ENCODE measurements around the gene CARD10. TPM values are rescaled to one million over a fixed set of nuclear protein-coding genes. Genes with fewer than 3 reads are reported as not detected.
A peak's percentile ranks its signal among the peaks of the same experiment; 100 is the strongest.

CARD10 gene
- total and polyA plus RNA-seq, 4 donors = 7.8 to 14.0 (median 8.4) TPM

DNA sequence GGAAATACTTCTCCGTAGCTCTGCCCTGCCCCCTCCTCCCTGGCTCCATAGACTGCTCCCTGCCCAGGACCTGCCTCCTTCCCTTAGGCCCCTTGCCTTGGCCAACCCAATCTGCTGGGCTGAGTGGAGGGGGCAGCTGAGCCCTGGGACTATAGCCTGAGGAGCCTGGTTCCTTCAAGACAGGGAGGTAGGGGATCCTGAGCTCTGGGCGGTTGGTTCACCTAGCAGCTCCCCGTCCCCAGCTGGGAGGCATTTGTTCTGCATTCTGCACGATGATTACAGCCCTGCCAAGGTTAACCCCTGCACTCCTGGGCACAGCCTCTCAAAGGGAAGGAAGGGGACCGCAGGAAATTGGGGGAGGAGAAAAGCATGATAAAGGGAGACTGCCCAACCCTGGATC is 37.5 kb upstream of the CARD10 start:
- Histone ChIP-seq H3K9ac (ENCODE audit: low read depth in 1 of 2, low read length in 2 of 2) (no peak overlapping the region), H3K36me3 (ENCODE audit: control insufficient read depth in 4 of 4, insufficient read depth in 3 of 4, low read depth in 1 of 4, low read length in 3 of 4) (no peaks in the 10 kb centered on the region), H3K27ac (ENCODE audit: low read depth in 1 of 2, low read length in 2 of 2) (peak overlapping the region in 1 of 2 donors; percentile 96), H3K4me1 (ENCODE audit: control insufficient read depth in 4 of 4, insufficient read depth in 4 of 4, low read length in 3 of 4) (peaks cover 17 to 36% (median 24%) of the 10 kb centered on the region in 4 donors), H3K9me3 (ENCODE audit: control insufficient read depth in 4 of 4, low read length in 3 of 4) (no peaks in the 10 kb centered on the region), H3K27me3 (ENCODE audit: control insufficient read depth in 4 of 4, insufficient read depth in 4 of 4, low read length in 3 of 4) (no peaks in the 10 kb centered on the region), H3K4me3 (ENCODE audit: low read depth in 1 of 3, low read length in 3 of 3) (no peak overlapping the region)
- DNase-seq (ENCODE audit: low spot score) = no peak
- TF ChIP-seq GABPA (IDR thresholded peaks at IDR 0.05 in 1 of 2, conservative IDR thresholded peaks at IDR 0.05 in 1 of 2) (no peak), SP1 (IDR thresholded peaks at IDR 0.05) (no peak), YY1 (IDR thresholded peaks at IDR 0.05) (no peak), EGR1 (IDR thresholded peaks at IDR 0.05; ENCODE audit: low read depth in 2 of 2) (no peak), NR2F2 (IDR thresholded peaks at IDR 0.05) (no peak), HNF4G (IDR thresholded peaks at IDR 0.05) (no peak), HNF4A (conservative IDR thresholded peaks at IDR 0.05) (no peak), RXRA (IDR thresholded peaks at IDR 0.05) (no peak), JUND (IDR thresholded peaks at IDR 0.05) (no peak), FOXA2 (IDR thresholded peaks at IDR 0.05) (no peak), TAF1 (conservative IDR thresholded peaks at IDR 0.05) (no peak), RAD21 (IDR thresholded peaks at IDR 0.05) (no peak), FOXA1 (IDR thresholded peaks at IDR 0.05) (no peak)
- TF ChIP-seq, protein P1, sequence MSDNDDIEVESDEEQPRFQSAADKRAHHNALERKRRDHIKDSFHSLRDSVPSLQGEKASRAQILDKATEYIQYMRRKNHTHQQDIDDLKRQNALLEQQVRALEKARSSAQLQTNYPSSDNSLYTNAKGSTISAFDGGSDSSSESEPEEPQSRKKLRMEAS (IDR thresholded peaks at IDR 0.05) = no peak
- TF ChIP-seq, protein P2, sequence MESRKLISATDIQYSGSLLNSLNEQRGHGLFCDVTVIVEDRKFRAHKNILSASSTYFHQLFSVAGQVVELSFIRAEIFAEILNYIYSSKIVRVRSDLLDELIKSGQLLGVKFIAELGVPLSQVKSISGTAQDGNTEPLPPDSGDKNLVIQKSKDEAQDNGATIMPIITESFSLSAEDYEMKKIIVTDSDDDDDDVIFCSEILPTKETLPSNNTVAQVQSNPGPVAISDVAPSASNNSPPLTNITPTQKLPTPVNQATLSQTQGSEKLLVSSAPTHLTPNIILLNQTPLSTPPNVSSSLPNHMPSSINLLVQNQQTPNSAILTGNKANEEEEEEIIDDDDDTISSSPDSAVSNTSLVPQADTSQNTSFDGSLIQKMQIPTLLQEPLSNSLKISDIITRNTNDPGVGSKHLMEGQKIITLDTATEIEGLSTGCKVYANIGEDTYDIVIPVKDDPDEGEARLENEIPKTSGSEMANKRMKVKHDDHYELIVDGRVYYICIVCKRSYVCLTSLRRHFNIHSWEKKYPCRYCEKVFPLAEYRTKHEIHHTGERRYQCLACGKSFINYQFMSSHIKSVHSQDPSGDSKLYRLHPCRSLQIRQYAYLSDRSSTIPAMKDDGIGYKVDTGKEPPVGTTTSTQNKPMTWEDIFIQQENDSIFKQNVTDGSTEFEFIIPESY (IDR thresholded peaks at IDR 0.05) = no peak
- TF ChIP-seq, protein P3, sequence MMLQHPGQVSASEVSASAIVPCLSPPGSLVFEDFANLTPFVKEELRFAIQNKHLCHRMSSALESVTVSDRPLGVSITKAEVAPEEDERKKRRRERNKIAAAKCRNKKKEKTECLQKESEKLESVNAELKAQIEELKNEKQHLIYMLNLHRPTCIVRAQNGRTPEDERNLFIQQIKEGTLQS (IDR thresholded peaks at IDR 0.05) = no peak
- TF ChIP-seq, protein P4, sequence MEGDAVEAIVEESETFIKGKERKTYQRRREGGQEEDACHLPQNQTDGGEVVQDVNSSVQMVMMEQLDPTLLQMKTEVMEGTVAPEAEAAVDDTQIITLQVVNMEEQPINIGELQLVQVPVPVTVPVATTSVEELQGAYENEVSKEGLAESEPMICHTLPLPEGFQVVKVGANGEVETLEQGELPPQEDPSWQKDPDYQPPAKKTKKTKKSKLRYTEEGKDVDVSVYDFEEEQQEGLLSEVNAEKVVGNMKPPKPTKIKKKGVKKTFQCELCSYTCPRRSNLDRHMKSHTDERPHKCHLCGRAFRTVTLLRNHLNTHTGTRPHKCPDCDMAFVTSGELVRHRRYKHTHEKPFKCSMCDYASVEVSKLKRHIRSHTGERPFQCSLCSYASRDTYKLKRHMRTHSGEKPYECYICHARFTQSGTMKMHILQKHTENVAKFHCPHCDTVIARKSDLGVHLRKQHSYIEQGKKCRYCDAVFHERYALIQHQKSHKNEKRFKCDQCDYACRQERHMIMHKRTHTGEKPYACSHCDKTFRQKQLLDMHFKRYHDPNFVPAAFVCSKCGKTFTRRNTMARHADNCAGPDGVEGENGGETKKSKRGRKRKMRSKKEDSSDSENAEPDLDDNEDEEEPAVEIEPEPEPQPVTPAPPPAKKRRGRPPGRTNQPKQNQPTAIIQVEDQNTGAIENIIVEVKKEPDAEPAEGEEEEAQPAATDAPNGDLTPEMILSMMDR (IDR thresholded peaks at IDR 0.05; ENCODE audit: low read depth, low read length, missing input control) = no peak
- TF ChIP-seq, protein P5, sequence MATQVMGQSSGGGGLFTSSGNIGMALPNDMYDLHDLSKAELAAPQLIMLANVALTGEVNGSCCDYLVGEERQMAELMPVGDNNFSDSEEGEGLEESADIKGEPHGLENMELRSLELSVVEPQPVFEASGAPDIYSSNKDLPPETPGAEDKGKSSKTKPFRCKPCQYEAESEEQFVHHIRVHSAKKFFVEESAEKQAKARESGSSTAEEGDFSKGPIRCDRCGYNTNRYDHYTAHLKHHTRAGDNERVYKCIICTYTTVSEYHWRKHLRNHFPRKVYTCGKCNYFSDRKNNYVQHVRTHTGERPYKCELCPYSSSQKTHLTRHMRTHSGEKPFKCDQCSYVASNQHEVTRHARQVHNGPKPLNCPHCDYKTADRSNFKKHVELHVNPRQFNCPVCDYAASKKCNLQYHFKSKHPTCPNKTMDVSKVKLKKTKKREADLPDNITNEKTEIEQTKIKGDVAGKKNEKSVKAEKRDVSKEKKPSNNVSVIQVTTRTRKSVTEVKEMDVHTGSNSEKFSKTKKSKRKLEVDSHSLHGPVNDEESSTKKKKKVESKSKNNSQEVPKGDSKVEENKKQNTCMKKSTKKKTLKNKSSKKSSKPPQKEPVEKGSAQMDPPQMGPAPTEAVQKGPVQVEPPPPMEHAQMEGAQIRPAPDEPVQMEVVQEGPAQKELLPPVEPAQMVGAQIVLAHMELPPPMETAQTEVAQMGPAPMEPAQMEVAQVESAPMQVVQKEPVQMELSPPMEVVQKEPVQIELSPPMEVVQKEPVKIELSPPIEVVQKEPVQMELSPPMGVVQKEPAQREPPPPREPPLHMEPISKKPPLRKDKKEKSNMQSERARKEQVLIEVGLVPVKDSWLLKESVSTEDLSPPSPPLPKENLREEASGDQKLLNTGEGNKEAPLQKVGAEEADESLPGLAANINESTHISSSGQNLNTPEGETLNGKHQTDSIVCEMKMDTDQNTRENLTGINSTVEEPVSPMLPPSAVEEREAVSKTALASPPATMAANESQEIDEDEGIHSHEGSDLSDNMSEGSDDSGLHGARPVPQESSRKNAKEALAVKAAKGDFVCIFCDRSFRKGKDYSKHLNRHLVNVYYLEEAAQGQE (IDR thresholded peaks at IDR 0.05) = no peak
- WGBS = 15% methylated on average over 5 of the region's 5 CpGs

Measured in liver (tissue), 9 donors.